ENCODE measurements around the gene PDAP1. TPM values are rescaled to one million over a fixed set of nuclear protein-coding genes. Genes with fewer than 3 reads are reported as not detected.

The PDAP1 gene
- total RNA-seq, 1 experiment from 2014 or later: 200 TPM

GRCh38 chr7:99410635-99411034 is 2.2 kb upstream of the PDAP1 start:
- H3K27ac Mint-ChIP-seq (ENCODE audit: low read depth, unreplicated experiment): no peak overlapping the region
- no peaks in the 10 kb centered on the region for H3K27me3 Mint-ChIP-seq (ENCODE audit: insufficient read depth, unreplicated experiment)
- TF ChIP-seq, protein P1, sequence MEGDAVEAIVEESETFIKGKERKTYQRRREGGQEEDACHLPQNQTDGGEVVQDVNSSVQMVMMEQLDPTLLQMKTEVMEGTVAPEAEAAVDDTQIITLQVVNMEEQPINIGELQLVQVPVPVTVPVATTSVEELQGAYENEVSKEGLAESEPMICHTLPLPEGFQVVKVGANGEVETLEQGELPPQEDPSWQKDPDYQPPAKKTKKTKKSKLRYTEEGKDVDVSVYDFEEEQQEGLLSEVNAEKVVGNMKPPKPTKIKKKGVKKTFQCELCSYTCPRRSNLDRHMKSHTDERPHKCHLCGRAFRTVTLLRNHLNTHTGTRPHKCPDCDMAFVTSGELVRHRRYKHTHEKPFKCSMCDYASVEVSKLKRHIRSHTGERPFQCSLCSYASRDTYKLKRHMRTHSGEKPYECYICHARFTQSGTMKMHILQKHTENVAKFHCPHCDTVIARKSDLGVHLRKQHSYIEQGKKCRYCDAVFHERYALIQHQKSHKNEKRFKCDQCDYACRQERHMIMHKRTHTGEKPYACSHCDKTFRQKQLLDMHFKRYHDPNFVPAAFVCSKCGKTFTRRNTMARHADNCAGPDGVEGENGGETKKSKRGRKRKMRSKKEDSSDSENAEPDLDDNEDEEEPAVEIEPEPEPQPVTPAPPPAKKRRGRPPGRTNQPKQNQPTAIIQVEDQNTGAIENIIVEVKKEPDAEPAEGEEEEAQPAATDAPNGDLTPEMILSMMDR (IDR thresholded peaks at IDR 0.05; ENCODE audit: unreplicated experiment): no peak
- peaks cover 27% of the 10 kb centered on the region for H3K4me1 Mint-ChIP-seq (ENCODE audit: insufficient read depth, unreplicated experiment)
- ChIA-PET POLR2A (interaction anchor here (0.6 to 3.9 kb wide), 6 partner anchors 8 to 55 kb away, joined by 3 to 19 read pairs (median 4); partner anchors contain the start of gene ATP5MF), CTCF (interaction anchor here (0.6 to 0.7 kb wide), 3 partner anchors 35 to 497 kb away, joined by 3 to 4 read pairs (median 3); no protein-coding TSS in a partner anchor)
- no TSS peak for BruUV-seq (replicated peaks)
- no peaks in the 10 kb centered on the region for H3K9me3 Mint-ChIP-seq (ENCODE audit: unreplicated experiment)
- H3K4me3 Mint-ChIP-seq (ENCODE audit: unreplicated experiment): peak overlapping the region; percentile 97
- intact Hi-C loops (cut with micrococcal nuclease): no loop called here
- no peak for DNase-seq (ENCODE audit: unreplicated experiment)
- peaks cover 71% of the 10 kb centered on the region for H3K36me3 Mint-ChIP-seq (ENCODE audit: insufficient read depth, unreplicated experiment)

DNA sequence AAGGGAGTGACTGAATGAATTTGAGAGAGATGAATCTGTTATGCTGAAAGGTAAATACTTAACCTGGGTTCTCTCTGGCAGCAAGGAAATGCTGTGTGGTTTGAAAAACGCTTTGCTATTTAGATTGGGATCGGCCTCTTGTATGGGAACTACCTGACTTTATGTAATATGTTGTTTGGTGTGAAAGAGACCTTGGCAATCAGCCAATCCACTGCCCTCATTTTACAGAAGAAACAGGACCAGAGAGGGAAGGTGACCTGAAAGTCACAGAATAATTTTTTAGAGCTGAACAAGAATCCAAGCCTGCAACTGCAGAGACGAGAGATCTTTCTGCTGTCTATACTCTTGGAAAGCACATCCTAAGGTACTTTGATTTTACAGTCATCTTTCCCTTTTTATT is 1.4 kb upstream of the PDAP1 start:
- Mint-ChIP-seq H3K4me3 (ENCODE audit: unreplicated experiment) (peak overlapping the region; percentile 97), H3K4me1 (ENCODE audit: insufficient read depth, unreplicated experiment) (peaks cover 23% of the 10 kb centered on the region), H3K27me3 (ENCODE audit: insufficient read depth, unreplicated experiment) (no peaks in the 10 kb centered on the region), H3K27ac (ENCODE audit: low read depth, unreplicated experiment) (peak overlapping the region; percentile 98), H3K36me3 (ENCODE audit: insufficient read depth, unreplicated experiment) (peaks cover 66% of the 10 kb centered on the region), H3K9me3 (ENCODE audit: unreplicated experiment) (no peaks in the 10 kb centered on the region)
- TF ChIP-seq, protein P1 (IDR thresholded peaks at IDR 0.05; ENCODE audit: unreplicated experiment): no peak
- no TSS peak for BruUV-seq (replicated peaks)
- intact Hi-C loops (cut with micrococcal nuclease): loop anchor here (2.0 kb wide), 1 partner anchor 31 kb away; no protein-coding TSS in a partner anchor
- DNase-seq (ENCODE audit: unreplicated experiment): no peak
- POLR2A ChIA-PET: interaction anchor here (0.6 to 3.9 kb wide), 15 partner anchors 10 to 1129 kb away, joined by 3 to 33 read pairs (median 5); partner anchors contain the start of genes ATP5MF, CPSF4, KPNA7 and PTCD1
- CTCF ChIA-PET: no interaction called here

GRCh38 chr7:99409192-99409572 is 785 bp upstream of the PDAP1 start:
- no peak for DNase-seq (ENCODE audit: unreplicated experiment)
- ChIA-PET POLR2A (interaction anchor here (0.5 to 4.0 kb wide), 42 partner anchors 9 to 1129 kb away, joined by 3 to 46 read pairs (median 5); partner anchors contain the start of genes ARPC1A, ATP5MF, CPSF4 and KPNA7), CTCF (interaction anchor here (0.6 to 0.9 kb wide), 2 partner anchors 44 to 49 kb away, joined by 3 to 4 read pairs; no protein-coding TSS in a partner anchor)
- intact Hi-C loops (cut with micrococcal nuclease): loop anchor here (2.0 kb wide), 1 partner anchor 30 kb away; no protein-coding TSS in a partner anchor
- TF ChIP-seq, protein P1 (IDR thresholded peaks at IDR 0.05; ENCODE audit: unreplicated experiment): no peak
- H3K27ac Mint-ChIP-seq (ENCODE audit: low read depth, unreplicated experiment): peak overlapping the region; percentile 98
- TSS peak; percentile 54 for BruUV-seq (replicated peaks)
- H3K4me3 Mint-ChIP-seq (ENCODE audit: unreplicated experiment): peak overlapping the region; percentile 97
- peaks cover 26% of the 10 kb centered on the region for H3K4me1 Mint-ChIP-seq (ENCODE audit: insufficient read depth, unreplicated experiment)
- H3K36me3 Mint-ChIP-seq (ENCODE audit: insufficient read depth, unreplicated experiment): peaks cover 66% of the 10 kb centered on the region
- no peaks in the 10 kb centered on the region for H3K27me3 Mint-ChIP-seq (ENCODE audit: insufficient read depth, unreplicated experiment)
- H3K9me3 Mint-ChIP-seq (ENCODE audit: unreplicated experiment): no peaks in the 10 kb centered on the region

- BruUV-seq (replicated peaks): no TSS peak
- ChIA-PET POLR2A (interaction anchor here (0.6 to 4.0 kb wide), 29 partner anchors 8 to 1021 kb away, joined by 3 to 46 read pairs (median 5); partner anchors contain the start of genes ARPC1A, ATP5MF, CPSF4 and KPNA7), CTCF (interaction anchor here (0.6 to 1.6 kb wide), 5 partner anchors 9 to 266 kb away, joined by 3 to 6 read pairs (median 3); no protein-coding TSS in a partner anchor)
- TF ChIP-seq, protein P1 (IDR thresholded peaks at IDR 0.05; ENCODE audit: unreplicated experiment): no peak
- Mint-ChIP-seq H3K4me1 (ENCODE audit: insufficient read depth, unreplicated experiment) (peaks cover 30% of the 10 kb centered on the region), H3K4me3 (ENCODE audit: unreplicated experiment) (peak overlapping the region; percentile 97), H3K9me3 (ENCODE audit: unreplicated experiment) (no peaks in the 10 kb centered on the region), H3K27ac (ENCODE audit: low read depth, unreplicated experiment) (peak overlapping the region; percentile 98), H3K36me3 (ENCODE audit: insufficient read depth, unreplicated experiment) (peaks cover 66% of the 10 kb centered on the region), H3K27me3 (ENCODE audit: insufficient read depth, unreplicated experiment) (no peaks in the 10 kb centered on the region)
- intact Hi-C loops (cut with micrococcal nuclease): loop anchor here (2.0 kb wide), 1 partner anchor 29 kb away; no protein-coding TSS in a partner anchor
- DNase-seq (ENCODE audit: unreplicated experiment): peak; percentile 67
These were observed 472 bp downstream of the PDAP1 start for GRCh38 chr7:99407872-99408378.
